Measurements from ENCODE around the gene ASPN.

GRCh38 chr9:92501671-92502393, 19.5 kb upstream of the ASPN start:
- TF ChIP-seq CTCF (IDR thresholded peaks at IDR 0.05), result no peak
- TF ChIP-seq POLR2AphosphoS5 (IDR thresholded peaks at IDR 0.05; ENCODE audit: insufficient read depth in 1 of 2, low read depth in 1 of 2), result peak in 1 of 2 donors; percentile 40
- no peak for TF ChIP-seq POLR2A (IDR thresholded peaks at IDR 0.05)
